GM12874 (cell line): ENCODE results near the gene BCL6.

Experiments
- TF ChIP-seq, protein P1 (sequence below): IDR thresholded peaks from 2 replicates; pipeline ENCODE4 v1.5.1; 2011; ENCODE audit warnings: low read depth, mild to moderate bottlenecking, control low read depth, low read length, moderate library complexity; ENCODE audit not compliant: insufficient read depth

BCL6 gene

DNA sequence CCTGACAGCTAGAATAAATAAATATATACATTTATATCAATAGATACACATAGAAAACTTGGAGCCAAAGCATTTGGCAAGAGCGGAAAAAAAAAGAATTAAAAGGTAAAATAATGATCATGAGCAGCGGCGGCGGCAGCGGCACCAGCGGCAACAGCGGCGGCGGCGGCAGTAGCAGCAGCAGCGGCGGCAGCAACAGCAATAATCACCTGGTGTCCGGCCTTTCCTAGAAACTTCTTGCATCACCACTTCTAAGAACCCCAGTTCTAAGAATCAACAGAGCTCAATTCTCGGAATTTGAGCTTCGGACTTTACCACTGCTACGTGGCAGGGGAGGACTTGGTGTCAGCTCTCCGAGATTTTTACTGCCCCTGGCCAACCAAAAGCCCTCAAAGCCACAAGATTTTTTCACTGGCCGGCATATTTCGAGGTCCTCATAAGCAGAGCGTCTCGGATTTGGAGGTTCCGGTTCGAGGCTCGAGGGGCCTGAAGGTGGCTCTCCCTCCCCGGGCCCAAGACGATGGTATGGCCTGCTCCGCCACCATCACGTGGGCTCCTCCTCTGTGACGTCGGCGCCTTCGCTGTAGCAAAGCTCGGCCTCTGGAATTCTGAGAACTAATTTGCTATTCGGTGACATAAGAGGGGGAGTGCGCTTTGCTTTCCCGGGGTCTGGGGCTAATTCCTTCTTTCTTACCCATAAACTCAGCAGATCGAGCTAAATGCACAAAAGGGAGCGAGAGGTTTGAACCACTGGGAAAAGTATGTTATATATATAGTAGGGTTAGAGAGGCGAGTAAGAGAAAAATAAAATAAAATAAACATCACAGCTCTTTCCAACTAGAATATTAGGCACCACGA lies at the start of gene BCL6:
BCL6 (minus strand) TSS at position 268 of the 858 bp plus-strand sequence. CDS start 11,775 bp downstream, outside the sequence.
- TF ChIP-seq, protein P1, sequence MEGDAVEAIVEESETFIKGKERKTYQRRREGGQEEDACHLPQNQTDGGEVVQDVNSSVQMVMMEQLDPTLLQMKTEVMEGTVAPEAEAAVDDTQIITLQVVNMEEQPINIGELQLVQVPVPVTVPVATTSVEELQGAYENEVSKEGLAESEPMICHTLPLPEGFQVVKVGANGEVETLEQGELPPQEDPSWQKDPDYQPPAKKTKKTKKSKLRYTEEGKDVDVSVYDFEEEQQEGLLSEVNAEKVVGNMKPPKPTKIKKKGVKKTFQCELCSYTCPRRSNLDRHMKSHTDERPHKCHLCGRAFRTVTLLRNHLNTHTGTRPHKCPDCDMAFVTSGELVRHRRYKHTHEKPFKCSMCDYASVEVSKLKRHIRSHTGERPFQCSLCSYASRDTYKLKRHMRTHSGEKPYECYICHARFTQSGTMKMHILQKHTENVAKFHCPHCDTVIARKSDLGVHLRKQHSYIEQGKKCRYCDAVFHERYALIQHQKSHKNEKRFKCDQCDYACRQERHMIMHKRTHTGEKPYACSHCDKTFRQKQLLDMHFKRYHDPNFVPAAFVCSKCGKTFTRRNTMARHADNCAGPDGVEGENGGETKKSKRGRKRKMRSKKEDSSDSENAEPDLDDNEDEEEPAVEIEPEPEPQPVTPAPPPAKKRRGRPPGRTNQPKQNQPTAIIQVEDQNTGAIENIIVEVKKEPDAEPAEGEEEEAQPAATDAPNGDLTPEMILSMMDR, result no peak

DNA sequence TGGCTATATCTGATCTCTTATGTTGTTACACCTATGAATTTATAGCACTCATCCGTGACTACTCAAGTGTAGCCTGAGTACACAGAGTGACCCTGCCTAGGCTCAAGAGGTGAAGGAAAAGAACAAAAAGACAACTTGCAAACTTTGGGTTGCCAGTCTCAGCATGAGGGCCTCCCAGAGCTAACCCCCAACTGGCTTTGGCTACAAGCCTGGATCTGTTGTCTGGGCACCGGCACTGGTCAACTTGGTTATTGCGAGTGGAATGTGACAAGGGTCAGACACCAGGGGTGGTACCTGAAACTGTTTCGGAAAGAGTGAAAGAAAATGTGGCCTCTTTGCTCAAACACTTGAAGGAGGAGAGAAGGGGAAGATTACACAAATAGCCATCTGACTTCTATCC lies 49.5 kb upstream of the BCL6 start:
- TF ChIP-seq, protein P1, result no peak

DNA sequence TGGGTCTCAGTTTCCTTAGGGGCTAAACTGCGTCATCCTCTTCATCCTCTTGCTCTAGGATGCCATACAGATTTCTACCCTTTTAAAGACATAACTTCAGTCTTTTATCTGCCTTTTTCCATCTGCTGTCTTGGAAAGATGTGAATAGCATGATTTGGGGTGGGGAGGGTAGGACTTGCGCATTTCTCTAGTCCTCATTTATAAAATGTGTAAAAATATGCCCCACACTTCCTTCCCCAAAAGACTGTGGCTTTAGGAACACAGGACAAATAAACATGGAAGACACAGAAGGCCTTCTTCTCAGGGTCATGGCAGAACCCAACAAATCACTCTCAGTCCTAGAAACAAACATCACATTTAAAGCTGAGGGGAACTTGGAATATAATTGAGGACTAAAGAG lies 48.4 kb upstream of the BCL6 start:
- TF ChIP-seq, protein P1, result no peak

DNA sequence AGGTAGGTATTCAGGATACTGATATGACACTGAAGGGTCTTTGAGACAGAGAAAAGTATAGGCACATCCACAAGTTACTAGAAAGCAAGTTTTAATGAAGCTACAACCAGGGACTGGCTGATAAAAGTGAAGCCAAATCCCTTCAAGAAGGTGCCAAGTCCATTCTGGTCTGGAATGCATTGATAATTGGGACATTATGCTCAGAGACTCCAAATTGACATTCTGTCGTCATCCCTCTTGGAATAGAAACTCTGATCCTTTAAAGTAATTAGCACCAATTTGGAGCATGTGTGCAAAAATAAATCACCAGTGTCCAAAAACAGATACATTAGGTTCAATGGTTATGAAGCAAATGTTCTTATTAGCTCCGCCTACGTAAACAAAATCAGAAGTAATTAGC lies 47.3 kb upstream of the BCL6 start:
- TF ChIP-seq, protein P1, result no peak

DNA sequence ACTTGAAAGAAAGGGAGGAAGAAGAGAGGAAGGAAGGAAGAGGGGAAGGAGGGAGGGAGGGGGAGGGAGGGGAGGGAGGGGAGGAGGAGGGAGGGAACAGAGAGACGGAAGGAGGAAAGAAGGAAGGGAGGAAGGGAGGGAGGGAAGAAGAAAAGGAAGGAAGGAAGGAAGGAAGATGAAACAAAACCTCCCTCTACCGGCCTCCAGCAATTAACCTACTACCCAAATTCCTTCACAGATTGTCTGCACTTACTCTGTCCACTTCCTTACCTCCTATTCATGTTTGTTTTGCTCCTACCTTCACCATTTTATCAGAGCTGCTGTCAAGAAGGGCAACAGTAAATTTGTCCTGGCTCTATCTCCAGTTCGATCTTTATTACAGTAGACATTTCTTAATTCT lies 44.6 kb upstream of the BCL6 start:
- TF ChIP-seq, protein P1, result no peak

DNA sequence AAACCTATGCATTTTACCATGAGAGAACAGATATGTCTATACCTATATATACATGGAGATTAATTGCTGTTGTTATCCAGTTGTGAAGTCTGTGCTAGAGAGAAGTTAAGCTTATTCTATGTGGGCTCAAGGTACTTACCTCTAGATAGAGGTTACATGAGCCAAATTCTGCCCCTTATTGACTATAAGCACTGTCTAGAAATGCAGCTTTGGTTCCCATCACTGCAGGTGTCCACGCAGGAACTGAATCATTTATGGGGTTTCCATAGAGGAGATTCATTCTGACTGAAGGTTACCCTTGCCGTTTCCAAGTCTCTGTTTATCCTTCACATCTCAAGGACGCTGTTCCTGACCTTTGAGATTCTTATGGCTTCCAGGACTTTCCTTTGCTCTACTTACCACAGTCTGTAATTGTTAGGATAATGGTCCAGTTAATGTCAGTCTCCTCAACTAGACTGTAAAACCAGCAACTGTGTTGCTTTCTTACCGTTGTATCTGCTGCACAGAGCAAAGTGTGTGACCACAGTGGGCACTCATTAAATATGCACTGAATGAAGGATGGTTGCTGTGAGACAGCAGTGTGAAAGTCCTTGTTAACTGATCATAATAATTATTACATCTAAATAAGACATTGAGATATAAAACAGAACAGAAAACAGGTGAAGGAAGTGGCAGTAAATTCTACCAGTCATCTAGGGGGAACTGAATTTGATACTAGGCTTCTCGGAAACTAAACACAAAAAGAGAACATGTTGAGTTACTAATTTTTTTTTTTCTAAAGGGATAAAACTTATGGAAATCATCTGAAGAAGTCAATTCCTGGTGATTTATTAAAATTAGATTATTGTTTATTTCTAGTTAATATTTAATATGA lies 44.0 kb upstream of the BCL6 start:
- TF ChIP-seq, protein P1, result no peak

DNA sequence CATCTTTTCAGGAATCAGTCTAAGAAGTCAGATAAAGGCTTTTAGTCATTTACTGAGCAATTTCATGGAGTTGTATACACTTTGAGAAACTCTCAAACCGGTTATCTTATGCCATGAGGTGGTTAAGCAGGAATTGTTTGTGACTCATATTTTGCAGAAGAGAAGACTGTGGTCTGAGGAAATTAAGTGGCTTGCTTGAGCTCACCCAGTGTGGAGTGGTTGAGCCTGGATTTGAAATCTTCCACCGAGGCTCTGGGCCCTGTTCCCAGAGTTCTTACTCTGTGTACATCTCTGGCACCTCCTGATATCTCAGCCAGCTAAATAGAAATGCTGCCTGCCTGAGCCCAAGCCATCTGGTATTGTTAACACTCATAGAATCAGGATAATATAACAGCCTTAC lies 37.8 kb upstream of the BCL6 start:
- TF ChIP-seq, protein P1, result no peak
